GM23338 (cell line): ENCODE results near the gene CDC42BPA. TPM values are rescaled to one million over a fixed set of nuclear protein-coding genes. Genes with fewer than 3 reads are reported as not detected.

ENCODE experiments used
- ATAC-seq: fragments of 200-7000 bp; cut with Tn5 transposase; 3 replicates; pipeline ENCODE4 v1.9.1; 2020
- DNase-seq: peaks from one replicate; pipeline ENCODE4 v3.0.0-alpha.2; 2015; ENCODE audit warnings: low spot score
- H2AFZ ChIP-seq: fragments of 200-600 bp; sonication (generic); 2 replicates; pipeline ENCODE4 v1.8.0; 2016; ENCODE audit warnings: antibody characterized with exemption, mild to moderate bottlenecking, moderate library complexity
- H3F3A ChIP-seq: fragments of 200-600 bp; sonication (generic); replicated peaks from 2 replicates; pipeline ENCODE4 v1.8.0; 2017; ENCODE audit warnings: antibody characterized with exemption, mixed run types, low read depth
- H3K27ac ChIP-seq: fragments of 200-600 bp; sonication (generic); 2 replicates; pipeline ENCODE4 v1.6.1; 2016; ENCODE audit warnings: low read depth
- H3K27me3 ChIP-seq: fragments of 200-600 bp; sonication (generic); 2 replicates; pipeline ENCODE4 v1.8.0; 2016; ENCODE audit warnings: mild to moderate bottlenecking, mixed run types, moderate library complexity; ENCODE audit not compliant: insufficient read depth
- H3K36me3 ChIP-seq: fragments of 200-600 bp; sonication (generic); 2 replicates; pipeline ENCODE4 v1.8.0; 2016; ENCODE audit warnings: mild to moderate bottlenecking; ENCODE audit not compliant: insufficient read depth
- H3K4me1 ChIP-seq: fragments of 200-600 bp; sonication (generic); 2 replicates; pipeline ENCODE4 v1.8.0; 2016; ENCODE audit warnings: mild to moderate bottlenecking, moderate library complexity; ENCODE audit not compliant: insufficient read depth
- H3K4me2 ChIP-seq: fragments of 200-600 bp; sonication (generic); 2 replicates; pipeline ENCODE4 v1.7.1; 2017; ENCODE audit warnings: mixed run types
- H3K4me3 ChIP-seq: fragments of 200-600 bp; sonication (generic); 2 replicates; pipeline ENCODE4 v1.6.1; 2016; ENCODE audit warnings: mixed run types
- H3K79me2 ChIP-seq: fragments of 200-600 bp; sonication (generic); replicated peaks from 2 replicates; pipeline ENCODE4 v1.8.0; 2017; ENCODE audit warnings: mild to moderate bottlenecking; ENCODE audit not compliant: insufficient read depth
- H3K9me2 ChIP-seq: fragments of 200-600 bp; sonication (generic); 2 replicates; pipeline ENCODE4 v1.8.0; 2017; ENCODE audit not compliant: insufficient read depth
- H4K20me1 ChIP-seq: fragments of 200-600 bp; sonication (generic); replicated peaks from 2 replicates; pipeline ENCODE4 v1.8.0; 2017; ENCODE audit warnings: mild to moderate bottlenecking; ENCODE audit not compliant: insufficient read depth
- H3K27ac Mint-ChIP-seq: 2 replicates; pipeline ENCODE4 v1.8.0; 2020; ENCODE audit warnings: inconsistent platforms, mild to moderate bottlenecking, moderate library complexity, mixed read lengths
- H3K27me3 Mint-ChIP-seq: 3 replicates; pipeline ENCODE4 v1.8.0; 2022; ENCODE audit warnings: low read depth, mild to moderate bottlenecking, moderate library complexity, mixed read lengths, inconsistent platforms; ENCODE audit not compliant: insufficient read depth, poor library complexity
- H3K36me3 Mint-ChIP-seq: 3 replicates; pipeline ENCODE4 v1.8.0; 2021; ENCODE audit warnings: low read depth, mild to moderate bottlenecking, inconsistent platforms, moderate library complexity, mixed read lengths
- H3K4me1 Mint-ChIP-seq: 3 replicates; pipeline ENCODE4 v1.8.0; 2020; ENCODE audit warnings: mild to moderate bottlenecking, inconsistent platforms, mixed read lengths
- H3K4me3 Mint-ChIP-seq: 3 replicates; pipeline ENCODE4 v1.8.0; 2021; ENCODE audit warnings: moderate library complexity, mild to moderate bottlenecking, inconsistent platforms, mixed read lengths
- H3K9me3 Mint-ChIP-seq: 3 replicates; pipeline ENCODE4 v1.8.0; 2020; ENCODE audit warnings: moderate library complexity, mild to moderate bottlenecking, inconsistent platforms, mixed read lengths
- CREB1 ChIP-seq: fragments of 250-450 bp; sonication (Bioruptor Pico); IDR thresholded peaks from 2 replicates; pipeline ENCODE4 v1.5.0; 2020; ENCODE audit warnings: low read depth, mild to moderate bottlenecking, moderate library complexity
- ETS1 ChIP-seq: IDR thresholded peaks from 2 replicates; pipeline ENCODE4 v1.6.1; 2016; ENCODE audit warnings: antibody characterized with exemption
- EZH2 ChIP-seq: fragments of 200-600 bp; sonication (generic); IDR thresholded peaks from one replicate; pipeline ENCODE4 v1.8.0; 2017; ENCODE audit warnings: antibody characterized with exemption, mild to moderate bottlenecking, low read depth; ENCODE audit not compliant: unreplicated experiment
- EZH2phosphoT487 ChIP-seq: fragments of 200-600 bp; sonication (generic); IDR thresholded peaks from one replicate; pipeline ENCODE4 v1.8.1; 2018; ENCODE audit warnings: antibody characterized with exemption; ENCODE audit not compliant: unreplicated experiment
- JUNB ChIP-seq: IDR thresholded peaks from one replicate; pipeline ENCODE4 v1.6.1; 2016; ENCODE audit warnings: antibody characterized with exemption; ENCODE audit not compliant: unreplicated experiment
- NANOG ChIP-seq: IDR thresholded peaks from 2 replicates; pipeline ENCODE4 v1.6.1; 2016; ENCODE audit warnings: antibody characterized with exemption, borderline replicate concordance
- POLR2AphosphoS5 ChIP-seq: IDR thresholded peaks from 2 replicates; pipeline ENCODE4 v1.6.1; 2016; ENCODE audit warnings: antibody characterized with exemption, low read depth
- STAT1 ChIP-seq: IDR thresholded peaks from one replicate; pipeline ENCODE4 v1.6.1; 2016; ENCODE audit warnings: antibody characterized with exemption; ENCODE audit not compliant: unreplicated experiment
- ZNF114 ChIP-seq: fragments of 250-450 bp; sonication (Bioruptor Pico); IDR thresholded peaks from 2 replicates; pipeline ENCODE4 v1.5.0; 2020; ENCODE audit warnings: mild to moderate bottlenecking, moderate library complexity
- ZNF331 ChIP-seq: fragments of 250-450 bp; sonication (Bioruptor Pico); IDR thresholded peaks from 2 replicates; pipeline ENCODE4 v1.5.0; 2020; ENCODE audit warnings: low read depth, mild to moderate bottlenecking, moderate library complexity
- polyA plus RNA-seq: library from polyadenylated mRNA; unstranded; fragments of >200 nt; fragmentation: Nextera tagmentation; extraction: Ambion mirVana; gene quantifications from 2 replicates; pipeline ENCODE4 v1.2.1, GENCODE V29; 2016
- total RNA-seq: library from RNA; depleted of rRNA; stranded (reverse); fragments of >200 nt; shearing (Covaris generic); gene quantifications from 2 replicates; pipeline ENCODE4 v1.2.3, GENCODE V29; 2014
- TF ChIP-seq, protein P1 (sequence below), 2 experiments: fragments of 200-600 bp in 1 of 2; sonication (generic) in 1 of 2; conservative IDR thresholded peaks; 2 replicates each; pipeline versions ENCODE4 v1.5.1 to v1.6.1; 2016 to 2017; ENCODE audit warnings: antibody characterized with exemption in 2 of 2, low read depth in 2 of 2, mild to moderate bottlenecking in 2 of 2, moderate library complexity in 1 of 2
- TF ChIP-seq, protein P2 (sequence below): IDR thresholded peaks from one replicate; pipeline ENCODE4 v1.6.1; 2018; ENCODE audit warnings: antibody characterized with exemption; ENCODE audit not compliant: unreplicated experiment
- TF ChIP-seq, protein P3 (sequence below): fragments of 250-450 bp; sonication (Bioruptor Pico); IDR thresholded peaks from 2 replicates; pipeline ENCODE4 v1.5.0; 2020; ENCODE audit warnings: mild to moderate bottlenecking, moderate library complexity

The CDC42BPA gene
- total and polyA plus RNA-seq, 2 experiments from 2014 or later: 17.7 to 40.1 TPM

DNA sequence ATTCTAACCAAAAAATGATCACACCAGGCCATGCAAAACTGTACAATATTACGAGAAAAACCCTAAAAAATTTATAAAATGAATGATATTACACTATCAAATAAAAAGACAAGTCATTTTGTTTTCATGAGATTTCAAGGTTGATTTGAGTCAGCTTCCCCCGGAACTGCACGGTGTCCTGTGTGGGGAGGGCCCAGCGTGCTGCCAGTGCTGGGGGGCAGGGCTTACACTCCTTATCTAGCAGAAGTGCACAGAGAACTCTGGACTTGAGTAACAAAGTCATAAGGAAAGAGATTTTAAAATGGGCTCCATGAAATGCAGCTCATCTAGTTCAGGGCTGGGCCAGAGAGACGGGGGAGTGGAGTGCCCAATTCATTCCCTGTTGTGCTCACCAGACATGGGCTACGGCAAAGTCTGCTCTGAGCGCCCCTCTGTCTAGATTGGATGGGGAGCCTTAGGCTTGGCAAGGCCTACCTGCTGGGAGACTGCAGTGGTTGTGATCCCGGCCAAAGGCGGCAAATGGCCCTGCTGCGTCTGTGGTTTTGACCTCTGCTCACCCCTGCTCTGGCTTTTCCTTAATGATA lies 328.1 kb downstream of the CDC42BPA start:
- no peaks in the 10 kb centered on the region for H3K9me2 ChIP-seq
- H4K20me1 ChIP-seq: no peaks in the 10 kb centered on the region; the same call in 1 of the 2 replicates
- H3K27me3 ChIP-seq: no peaks in the 10 kb centered on the region
- Mint-ChIP-seq H3K27me3 (peaks cover 15% of the 10 kb centered on the region), H3K27ac (no peak overlapping the region), H3K4me1 (peaks cover 33% of the 10 kb centered on the region), H3K9me3 (no peaks in the 10 kb centered on the region), H3K4me3 (no peak overlapping the region), H3K36me3 (peaks cover 24% of the 10 kb centered on the region)
- H3K79me2 ChIP-seq: no peaks in the 10 kb centered on the region
- no peak overlapping the region for H3K4me2 ChIP-seq
- H3F3A ChIP-seq: no peaks in the 10 kb centered on the region; the same call in 1 of the 2 replicates
- ATAC-seq (no peak), DNase-seq (no peak)
- no peak overlapping the region for H3K4me3 ChIP-seq
- H3K4me1 ChIP-seq: no peaks in the 10 kb centered on the region; the same call in 1 of the 2 replicates
- TF ChIP-seq, protein P1, sequence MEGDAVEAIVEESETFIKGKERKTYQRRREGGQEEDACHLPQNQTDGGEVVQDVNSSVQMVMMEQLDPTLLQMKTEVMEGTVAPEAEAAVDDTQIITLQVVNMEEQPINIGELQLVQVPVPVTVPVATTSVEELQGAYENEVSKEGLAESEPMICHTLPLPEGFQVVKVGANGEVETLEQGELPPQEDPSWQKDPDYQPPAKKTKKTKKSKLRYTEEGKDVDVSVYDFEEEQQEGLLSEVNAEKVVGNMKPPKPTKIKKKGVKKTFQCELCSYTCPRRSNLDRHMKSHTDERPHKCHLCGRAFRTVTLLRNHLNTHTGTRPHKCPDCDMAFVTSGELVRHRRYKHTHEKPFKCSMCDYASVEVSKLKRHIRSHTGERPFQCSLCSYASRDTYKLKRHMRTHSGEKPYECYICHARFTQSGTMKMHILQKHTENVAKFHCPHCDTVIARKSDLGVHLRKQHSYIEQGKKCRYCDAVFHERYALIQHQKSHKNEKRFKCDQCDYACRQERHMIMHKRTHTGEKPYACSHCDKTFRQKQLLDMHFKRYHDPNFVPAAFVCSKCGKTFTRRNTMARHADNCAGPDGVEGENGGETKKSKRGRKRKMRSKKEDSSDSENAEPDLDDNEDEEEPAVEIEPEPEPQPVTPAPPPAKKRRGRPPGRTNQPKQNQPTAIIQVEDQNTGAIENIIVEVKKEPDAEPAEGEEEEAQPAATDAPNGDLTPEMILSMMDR (conservative IDR thresholded peaks at IDR 0.05; ENCODE audit: low read depth in 2 of 2): no peak
- TF ChIP-seq, protein P2, sequence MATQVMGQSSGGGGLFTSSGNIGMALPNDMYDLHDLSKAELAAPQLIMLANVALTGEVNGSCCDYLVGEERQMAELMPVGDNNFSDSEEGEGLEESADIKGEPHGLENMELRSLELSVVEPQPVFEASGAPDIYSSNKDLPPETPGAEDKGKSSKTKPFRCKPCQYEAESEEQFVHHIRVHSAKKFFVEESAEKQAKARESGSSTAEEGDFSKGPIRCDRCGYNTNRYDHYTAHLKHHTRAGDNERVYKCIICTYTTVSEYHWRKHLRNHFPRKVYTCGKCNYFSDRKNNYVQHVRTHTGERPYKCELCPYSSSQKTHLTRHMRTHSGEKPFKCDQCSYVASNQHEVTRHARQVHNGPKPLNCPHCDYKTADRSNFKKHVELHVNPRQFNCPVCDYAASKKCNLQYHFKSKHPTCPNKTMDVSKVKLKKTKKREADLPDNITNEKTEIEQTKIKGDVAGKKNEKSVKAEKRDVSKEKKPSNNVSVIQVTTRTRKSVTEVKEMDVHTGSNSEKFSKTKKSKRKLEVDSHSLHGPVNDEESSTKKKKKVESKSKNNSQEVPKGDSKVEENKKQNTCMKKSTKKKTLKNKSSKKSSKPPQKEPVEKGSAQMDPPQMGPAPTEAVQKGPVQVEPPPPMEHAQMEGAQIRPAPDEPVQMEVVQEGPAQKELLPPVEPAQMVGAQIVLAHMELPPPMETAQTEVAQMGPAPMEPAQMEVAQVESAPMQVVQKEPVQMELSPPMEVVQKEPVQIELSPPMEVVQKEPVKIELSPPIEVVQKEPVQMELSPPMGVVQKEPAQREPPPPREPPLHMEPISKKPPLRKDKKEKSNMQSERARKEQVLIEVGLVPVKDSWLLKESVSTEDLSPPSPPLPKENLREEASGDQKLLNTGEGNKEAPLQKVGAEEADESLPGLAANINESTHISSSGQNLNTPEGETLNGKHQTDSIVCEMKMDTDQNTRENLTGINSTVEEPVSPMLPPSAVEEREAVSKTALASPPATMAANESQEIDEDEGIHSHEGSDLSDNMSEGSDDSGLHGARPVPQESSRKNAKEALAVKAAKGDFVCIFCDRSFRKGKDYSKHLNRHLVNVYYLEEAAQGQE: no peak
- TF ChIP-seq ZNF114 (CRISPR knock-in tag) (no peak), ETS1 (no peak), STAT1 (no peak), ZNF331 (CRISPR knock-in tag) (no peak), POLR2AphosphoS5 (no peak), JUNB (no peak), CREB1 (no peak), EZH2 (no peak), NANOG (no peak), EZH2phosphoT487 (no peak)
- TF ChIP-seq, protein P3, sequence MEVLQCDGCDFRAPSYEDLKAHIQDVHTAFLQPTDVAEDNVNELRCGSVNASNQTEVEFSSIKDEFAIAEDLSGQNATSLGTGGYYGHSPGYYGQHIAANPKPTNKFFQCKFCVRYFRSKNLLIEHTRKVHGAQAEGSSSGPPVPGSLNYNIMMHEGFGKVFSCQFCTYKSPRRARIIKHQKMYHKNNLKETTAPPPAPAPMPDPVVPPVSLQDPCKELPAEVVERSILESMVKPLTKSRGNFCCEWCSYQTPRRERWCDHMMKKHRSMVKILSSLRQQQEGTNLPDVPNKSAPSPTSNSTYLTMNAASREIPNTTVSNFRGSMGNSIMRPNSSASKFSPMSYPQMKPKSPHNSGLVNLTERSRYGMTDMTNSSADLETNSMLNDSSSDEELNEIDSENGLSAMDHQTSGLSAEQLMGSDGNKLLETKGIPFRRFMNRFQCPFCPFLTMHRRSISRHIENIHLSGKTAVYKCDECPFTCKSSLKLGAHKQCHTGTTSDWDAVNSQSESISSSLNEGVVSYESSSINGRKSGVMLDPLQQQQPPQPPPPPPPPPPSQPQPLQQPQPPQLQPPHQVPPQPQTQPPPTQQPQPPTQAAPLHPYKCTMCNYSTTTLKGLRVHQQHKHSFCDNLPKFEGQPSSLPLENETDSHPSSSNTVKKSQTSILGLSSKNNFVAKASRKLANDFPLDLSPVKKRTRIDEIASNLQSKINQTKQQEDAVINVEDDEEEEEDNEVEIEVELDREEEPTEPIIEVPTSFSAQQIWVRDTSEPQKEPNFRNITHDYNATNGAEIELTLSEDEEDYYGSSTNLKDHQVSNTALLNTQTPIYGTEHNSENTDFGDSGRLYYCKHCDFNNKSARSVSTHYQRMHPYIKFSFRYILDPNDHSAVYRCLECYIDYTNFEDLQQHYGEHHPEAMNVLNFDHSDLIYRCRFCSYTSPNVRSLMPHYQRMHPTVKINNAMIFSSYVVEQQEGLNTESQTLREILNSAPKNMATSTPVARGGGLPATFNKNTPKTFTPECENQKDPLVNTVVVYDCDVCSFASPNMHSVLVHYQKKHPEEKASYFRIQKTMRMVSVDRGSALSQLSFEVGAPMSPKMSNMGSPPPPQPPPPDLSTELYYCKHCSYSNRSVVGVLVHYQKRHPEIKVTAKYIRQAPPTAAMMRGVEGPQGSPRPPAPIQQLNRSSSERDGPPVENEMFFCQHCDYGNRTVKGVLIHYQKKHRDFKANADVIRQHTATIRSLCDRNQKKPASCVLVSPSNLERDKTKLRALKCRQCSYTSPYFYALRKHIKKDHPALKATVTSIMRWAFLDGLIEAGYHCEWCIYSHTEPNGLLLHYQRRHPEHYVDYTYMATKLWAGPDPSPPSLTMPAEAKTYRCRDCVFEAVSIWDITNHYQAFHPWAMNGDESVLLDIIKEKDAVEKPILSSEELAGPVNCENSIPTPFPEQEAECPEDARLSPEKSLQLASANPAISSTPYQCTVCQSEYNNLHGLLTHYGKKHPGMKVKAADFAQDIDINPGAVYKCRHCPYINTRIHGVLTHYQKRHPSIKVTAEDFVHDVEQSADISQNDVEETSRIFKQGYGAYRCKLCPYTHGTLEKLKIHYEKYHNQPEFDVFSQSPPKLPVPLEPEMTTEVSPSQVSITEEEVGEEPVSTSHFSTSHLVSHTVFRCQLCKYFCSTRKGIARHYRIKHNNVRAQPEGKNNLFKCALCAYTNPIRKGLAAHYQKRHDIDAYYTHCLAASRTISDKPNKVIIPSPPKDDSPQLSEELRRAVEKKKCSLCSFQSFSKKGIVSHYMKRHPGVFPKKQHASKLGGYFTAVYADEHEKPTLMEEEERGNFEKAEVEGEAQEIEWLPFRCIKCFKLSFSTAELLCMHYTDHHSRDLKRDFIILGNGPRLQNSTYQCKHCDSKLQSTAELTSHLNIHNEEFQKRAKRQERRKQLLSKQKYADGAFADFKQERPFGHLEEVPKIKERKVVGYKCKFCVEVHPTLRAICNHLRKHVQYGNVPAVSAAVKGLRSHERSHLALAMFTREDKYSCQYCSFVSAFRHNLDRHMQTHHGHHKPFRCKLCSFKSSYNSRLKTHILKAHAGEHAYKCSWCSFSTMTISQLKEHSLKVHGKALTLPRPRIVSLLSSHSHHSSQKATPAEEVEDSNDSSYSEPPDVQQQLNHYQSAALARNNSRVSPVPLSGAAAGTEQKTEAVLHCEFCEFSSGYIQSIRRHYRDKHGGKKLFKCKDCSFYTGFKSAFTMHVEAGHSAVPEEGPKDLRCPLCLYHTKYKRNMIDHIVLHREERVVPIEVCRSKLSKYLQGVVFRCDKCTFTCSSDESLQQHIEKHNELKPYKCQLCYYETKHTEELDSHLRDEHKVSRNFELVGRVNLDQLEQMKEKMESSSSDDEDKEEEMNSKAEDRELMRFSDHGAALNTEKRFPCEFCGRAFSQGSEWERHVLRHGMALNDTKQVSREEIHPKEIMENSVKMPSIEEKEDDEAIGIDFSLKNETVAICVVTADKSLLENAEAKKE: no peak
- H3K27ac ChIP-seq: no peak overlapping the region
- H3K36me3 ChIP-seq: no peaks in the 10 kb centered on the region
- no peak overlapping the region for H2AFZ ChIP-seq
